ENCODE measurements around the gene TSPAN31. TPM values are rescaled to one million over a fixed set of nuclear protein-coding genes. Genes with fewer than 3 reads are reported as not detected.
A peak's percentile ranks its signal among the peaks of the same experiment; 100 is the strongest.

TSPAN31 gene
- total RNA-seq, 1 donor from 2014 or later = 41.1 TPM

DNA sequence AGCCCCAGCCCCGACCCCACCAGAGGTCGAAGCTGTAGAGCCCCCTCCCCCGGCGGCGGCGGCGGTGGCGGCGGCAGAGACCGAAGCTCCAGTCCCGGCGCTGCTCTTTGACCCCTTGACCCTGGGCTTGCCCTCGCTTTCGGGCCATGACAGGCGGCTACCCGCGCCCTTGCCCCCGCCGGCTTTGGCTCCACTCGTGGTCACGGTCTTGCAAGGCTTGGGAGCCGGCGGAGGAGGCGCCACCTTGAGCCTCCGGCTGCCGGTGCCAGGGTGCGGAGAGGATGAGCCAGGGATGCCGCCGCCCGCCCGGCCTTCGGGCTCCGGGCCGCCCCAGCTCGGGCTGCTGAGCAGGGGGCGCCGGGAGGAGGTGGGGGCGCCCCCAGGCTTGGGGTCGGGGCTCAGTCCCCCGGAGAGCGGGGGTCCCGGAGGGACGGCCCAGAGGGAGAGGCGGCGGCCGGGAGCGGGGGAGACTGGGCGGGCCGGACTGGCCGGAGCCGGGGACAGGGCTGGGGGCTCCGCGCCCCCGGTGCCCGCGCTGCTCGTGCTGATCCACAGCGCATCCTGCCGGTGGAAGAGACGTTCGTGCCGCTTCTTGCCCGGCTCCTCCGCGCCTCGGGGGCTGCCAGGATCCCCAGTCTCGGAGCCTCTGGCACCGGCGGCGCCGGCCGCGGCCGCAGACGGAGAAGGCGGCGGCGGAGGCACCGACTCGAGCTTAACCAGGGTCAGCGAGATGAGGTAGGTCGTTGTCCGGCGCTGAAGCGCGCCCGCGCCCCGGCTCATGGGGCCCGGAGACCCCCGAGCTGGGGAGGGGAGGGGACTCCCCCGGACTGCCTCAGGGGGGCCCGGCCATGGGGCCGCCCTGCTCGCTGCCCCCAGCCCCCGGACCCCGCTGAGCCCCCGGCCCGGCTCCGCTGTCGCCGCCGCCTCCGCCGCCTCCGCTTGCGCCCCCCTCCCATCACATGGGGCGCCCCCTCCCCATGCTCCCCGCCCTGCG lies 7.1 kb upstream of the TSPAN31 start:
- TF ChIP-seq, protein P1, sequence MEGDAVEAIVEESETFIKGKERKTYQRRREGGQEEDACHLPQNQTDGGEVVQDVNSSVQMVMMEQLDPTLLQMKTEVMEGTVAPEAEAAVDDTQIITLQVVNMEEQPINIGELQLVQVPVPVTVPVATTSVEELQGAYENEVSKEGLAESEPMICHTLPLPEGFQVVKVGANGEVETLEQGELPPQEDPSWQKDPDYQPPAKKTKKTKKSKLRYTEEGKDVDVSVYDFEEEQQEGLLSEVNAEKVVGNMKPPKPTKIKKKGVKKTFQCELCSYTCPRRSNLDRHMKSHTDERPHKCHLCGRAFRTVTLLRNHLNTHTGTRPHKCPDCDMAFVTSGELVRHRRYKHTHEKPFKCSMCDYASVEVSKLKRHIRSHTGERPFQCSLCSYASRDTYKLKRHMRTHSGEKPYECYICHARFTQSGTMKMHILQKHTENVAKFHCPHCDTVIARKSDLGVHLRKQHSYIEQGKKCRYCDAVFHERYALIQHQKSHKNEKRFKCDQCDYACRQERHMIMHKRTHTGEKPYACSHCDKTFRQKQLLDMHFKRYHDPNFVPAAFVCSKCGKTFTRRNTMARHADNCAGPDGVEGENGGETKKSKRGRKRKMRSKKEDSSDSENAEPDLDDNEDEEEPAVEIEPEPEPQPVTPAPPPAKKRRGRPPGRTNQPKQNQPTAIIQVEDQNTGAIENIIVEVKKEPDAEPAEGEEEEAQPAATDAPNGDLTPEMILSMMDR (IDR thresholded peaks at IDR 0.05) = peak; percentile 31
- no peaks in the 10 kb centered on the region for H3K9me3 ChIP-seq
- H3K4me3 ChIP-seq = peak overlapping the region; percentile 38
- intact Hi-C loops (cut with DNase I) = no loop called here
- DNase-seq (no peak), ATAC-seq (peak in 1 of 2 donors; percentile 4)
- H3K4me1 ChIP-seq = peaks cover 42% of the 10 kb centered on the region
- no peak overlapping the region for H3K27ac ChIP-seq
- peaks cover 2% of the 10 kb centered on the region for H3K36me3 ChIP-seq
- peaks cover 64% of the 10 kb centered on the region for H3K27me3 ChIP-seq (ENCODE audit: low read depth)

DNA sequence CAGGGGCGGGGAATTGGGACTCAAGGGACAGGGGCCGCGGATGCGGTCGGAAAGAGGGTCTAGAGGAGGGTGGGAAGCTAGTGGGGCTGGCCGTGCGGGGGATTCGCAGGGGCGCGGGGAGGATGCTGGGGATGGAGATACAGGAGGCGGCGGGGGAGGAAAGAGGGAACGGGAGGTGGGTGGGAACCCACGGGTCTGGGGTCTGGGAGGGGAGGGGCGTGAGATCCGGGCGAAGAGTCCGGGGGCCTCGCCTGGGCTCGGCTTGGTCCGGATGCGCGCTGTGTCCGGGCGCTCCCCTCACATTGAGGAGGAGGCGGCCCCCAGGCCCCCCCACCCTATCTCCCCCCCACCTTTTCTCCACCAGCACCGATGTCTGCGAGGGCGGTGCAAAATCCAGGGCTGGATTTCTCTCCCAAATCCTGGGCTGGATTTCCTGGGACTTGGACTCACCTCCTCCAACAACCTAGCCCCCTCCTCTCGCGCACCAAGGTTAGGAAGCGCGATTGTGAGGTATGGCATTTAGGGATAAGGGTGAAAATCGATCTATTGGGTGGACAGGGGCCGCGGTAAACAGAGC lies 6.1 kb upstream of the TSPAN31 start, which contains the start of gene AGAP2:
Gene AGAP2, minus strand, starts transcription at position 82 of the 577 bp plus-strand sequence. CDS start 496 bp downstream, outside the sequence.
- Histone ChIP-seq H3K4me3 (peak within 1 kb of the TSS; percentile 38), H3K9me3 (no peaks in the 10 kb centered on the region), H3K4me1 (peaks cover 42% of the 10 kb centered on the region), H3K27ac (no peak within 1 kb of the TSS), H3K27me3 (ENCODE audit: low read depth) (peaks cover 58% of the 10 kb centered on the region), H3K36me3 (no peaks in the 10 kb centered on the region)
- intact Hi-C loops (cut with DNase I) = no loop called here
- TF ChIP-seq, protein P1 (IDR thresholded peaks at IDR 0.05) = no peak
- DNase-seq (no peak), ATAC-seq (no peak)

DNA sequence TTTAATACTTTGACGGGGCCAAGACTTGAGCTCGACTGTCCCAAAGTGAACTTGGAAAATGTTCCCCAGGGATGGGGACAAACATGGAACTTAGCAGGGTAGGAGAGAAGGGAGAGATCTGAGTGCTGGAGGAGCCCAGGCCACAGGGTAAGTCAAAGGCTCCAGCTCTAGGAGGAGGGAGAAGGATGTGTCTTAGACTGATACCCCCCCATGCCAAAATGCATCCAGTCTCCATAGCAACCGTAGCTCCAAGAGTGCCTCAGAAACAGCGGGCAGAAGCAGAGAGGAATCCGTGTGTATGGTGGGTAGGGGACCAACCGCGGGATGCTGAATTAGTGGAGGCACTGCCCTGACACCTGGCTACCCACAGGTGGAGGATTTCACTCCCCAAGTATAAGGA lies 5.5 kb upstream of the TSPAN31 start:
- Histone ChIP-seq H3K4me1 (peaks cover 46% of the 10 kb centered on the region), H3K36me3 (no peaks in the 10 kb centered on the region), H3K27ac (no peak overlapping the region), H3K27me3 (ENCODE audit: low read depth) (peaks cover 51% of the 10 kb centered on the region), H3K4me3 (no peak overlapping the region), H3K9me3 (no peaks in the 10 kb centered on the region)
- intact Hi-C loops (cut with DNase I) = no loop called here
- ATAC-seq = no peak
- DNase-seq = no peak
- TF ChIP-seq, protein P1 (IDR thresholded peaks at IDR 0.05) = no peak

DNA sequence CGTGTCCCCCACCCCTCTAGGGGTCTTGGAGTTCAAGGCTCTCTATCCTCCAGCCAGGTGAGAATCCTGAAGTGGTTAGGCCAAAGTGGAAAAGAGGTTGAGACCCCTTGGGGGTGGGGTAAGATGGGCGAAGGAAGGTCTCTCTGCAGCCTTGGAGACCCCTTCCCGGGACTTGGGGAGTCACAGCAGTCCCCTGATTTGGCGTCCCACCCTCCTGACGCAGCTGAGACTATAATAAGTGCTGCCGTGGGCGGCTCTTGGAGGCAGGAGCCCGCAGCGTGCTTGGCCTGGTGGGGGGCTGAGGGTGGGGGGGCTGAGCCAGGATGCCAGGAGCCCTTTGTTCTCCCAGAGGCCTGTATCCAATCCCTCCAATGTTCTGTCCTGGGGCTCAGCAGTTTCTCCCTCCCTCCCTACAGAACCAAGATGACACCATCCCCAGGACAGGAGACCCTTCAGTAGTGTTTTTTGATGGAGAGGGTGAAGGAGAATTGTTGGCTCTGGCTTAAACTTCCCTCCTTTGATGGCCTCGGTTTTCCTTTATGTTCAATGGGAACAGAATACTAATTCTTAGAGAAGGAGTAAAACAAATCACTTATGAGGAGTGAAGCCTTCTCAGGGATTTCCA lies 4.8 kb upstream of the TSPAN31 start:
- Histone ChIP-seq H3K4me1 (peaks cover 46% of the 10 kb centered on the region), H3K4me3 (no peak overlapping the region), H3K36me3 (no peaks in the 10 kb centered on the region), H3K27me3 (ENCODE audit: low read depth) (peaks cover 47% of the 10 kb centered on the region), H3K9me3 (no peaks in the 10 kb centered on the region), H3K27ac (no peak overlapping the region)
- no peak for ATAC-seq
- intact Hi-C loops (cut with DNase I) = no loop called here
- no peak for DNase-seq
- TF ChIP-seq, protein P1 (IDR thresholded peaks at IDR 0.05) = no peak

DNA sequence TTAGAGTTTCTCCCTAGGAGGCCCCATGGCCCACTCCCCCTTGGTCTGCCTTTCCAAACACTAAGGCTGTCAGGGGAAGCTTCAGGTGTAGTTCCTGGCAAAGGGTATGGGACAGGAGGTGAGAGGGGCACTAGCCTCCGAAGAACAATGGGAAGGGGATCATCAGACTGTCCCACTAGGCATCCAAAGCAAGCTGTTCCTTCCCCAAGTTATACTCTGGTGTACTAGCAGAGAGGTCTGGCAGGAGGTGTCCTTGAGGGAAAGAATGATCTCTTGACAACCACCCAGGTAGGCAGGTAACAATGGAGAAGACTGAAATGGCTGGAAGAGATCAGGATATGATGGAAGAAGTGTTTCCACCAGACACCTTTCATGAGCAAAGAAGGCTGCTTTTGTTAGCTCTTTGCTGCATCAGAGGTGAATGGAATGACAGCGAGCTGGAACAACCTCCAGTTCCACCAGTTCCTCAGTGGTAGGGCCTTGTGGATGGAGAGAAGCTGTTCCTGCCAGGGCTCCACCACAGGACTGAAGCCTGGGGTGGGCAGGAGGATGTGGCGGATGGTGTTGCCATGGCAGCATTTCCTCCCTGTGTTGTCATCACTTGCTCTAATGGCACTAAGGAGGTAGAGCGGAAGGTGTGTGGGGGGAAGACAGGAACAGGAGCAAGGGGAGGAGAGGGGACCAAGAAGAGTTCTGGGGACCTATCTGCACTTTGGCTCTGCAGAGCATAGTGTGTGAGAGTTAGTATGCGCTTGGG lies 4.0 kb upstream of the TSPAN31 start:
- DNase-seq (peak; percentile 62), ATAC-seq (no peak)
- Histone ChIP-seq H3K4me1 (peaks cover 47% of the 10 kb centered on the region), H3K27ac (no peak overlapping the region), H3K4me3 (peak overlapping the region; percentile 53), H3K27me3 (ENCODE audit: low read depth) (peaks cover 41% of the 10 kb centered on the region), H3K36me3 (no peaks in the 10 kb centered on the region), H3K9me3 (no peaks in the 10 kb centered on the region)
- TF ChIP-seq, protein P1 (IDR thresholded peaks at IDR 0.05) = no peak
- intact Hi-C loops (cut with DNase I) = no loop called here

Measured in lower lobe of right lung (tissue), 2 donors.